BE2C (cell line): ENCODE results near the gene SNORC.

ENCODE experiments used
- DNase-seq: peaks from one replicate; pipeline ENCODE4 v3.0.0-alpha.2; 2020
- H3K27me3 ChIP-seq: fragments of 250-450 bp; sonication (Bioruptor Pico); 2 replicates; pipeline ENCODE4 v1.5.1; 2020; ENCODE audit warnings: mild to moderate bottlenecking
- H3K36me3 ChIP-seq: fragments of 250-450 bp; sonication (Bioruptor Pico); 2 replicates; pipeline ENCODE4 v1.5.1; 2020; ENCODE audit warnings: mild to moderate bottlenecking
- H3K4me1 ChIP-seq: fragments of 250-450 bp; sonication (Bioruptor Pico); 2 replicates; pipeline ENCODE4 v1.5.1; 2020
- H3K4me3 ChIP-seq: 2 replicates; pipeline ENCODE4 v1.5.1; 2011; ENCODE audit warnings: low read depth, low read length
- H3K9me3 ChIP-seq: fragments of 250-450 bp; sonication (Bioruptor Pico); 2 replicates; pipeline ENCODE4 v1.5.1; 2020
- TF ChIP-seq, protein P1 (sequence below): IDR thresholded peaks from 2 replicates; pipeline ENCODE4 v1.5.1; 2012; ENCODE audit warnings: mild to moderate bottlenecking, low read depth, low read length

Gene SNORC

DNA sequence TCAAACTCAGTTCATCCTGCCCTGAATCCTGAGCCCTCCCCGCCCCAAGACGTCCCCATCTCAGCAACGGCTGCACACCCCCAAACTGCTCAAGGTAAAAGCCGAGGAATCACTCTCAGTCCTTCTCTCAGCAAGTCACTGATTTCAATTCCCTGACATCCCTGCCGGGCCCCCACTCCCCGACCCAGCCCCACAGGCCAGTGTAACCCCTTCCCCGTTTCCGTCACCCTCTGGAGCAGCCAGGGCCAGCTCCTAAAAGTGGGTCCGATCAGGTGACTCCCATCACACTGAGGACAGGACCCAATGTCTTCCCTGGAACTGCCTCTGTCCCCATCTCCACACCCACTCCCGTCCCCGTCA lies 20.5 kb downstream of the SNORC start:
- no peaks in the 10 kb centered on the region for H3K4me1 ChIP-seq
- H3K9me3 ChIP-seq: no peaks in the 10 kb centered on the region
- TF ChIP-seq, protein P1, sequence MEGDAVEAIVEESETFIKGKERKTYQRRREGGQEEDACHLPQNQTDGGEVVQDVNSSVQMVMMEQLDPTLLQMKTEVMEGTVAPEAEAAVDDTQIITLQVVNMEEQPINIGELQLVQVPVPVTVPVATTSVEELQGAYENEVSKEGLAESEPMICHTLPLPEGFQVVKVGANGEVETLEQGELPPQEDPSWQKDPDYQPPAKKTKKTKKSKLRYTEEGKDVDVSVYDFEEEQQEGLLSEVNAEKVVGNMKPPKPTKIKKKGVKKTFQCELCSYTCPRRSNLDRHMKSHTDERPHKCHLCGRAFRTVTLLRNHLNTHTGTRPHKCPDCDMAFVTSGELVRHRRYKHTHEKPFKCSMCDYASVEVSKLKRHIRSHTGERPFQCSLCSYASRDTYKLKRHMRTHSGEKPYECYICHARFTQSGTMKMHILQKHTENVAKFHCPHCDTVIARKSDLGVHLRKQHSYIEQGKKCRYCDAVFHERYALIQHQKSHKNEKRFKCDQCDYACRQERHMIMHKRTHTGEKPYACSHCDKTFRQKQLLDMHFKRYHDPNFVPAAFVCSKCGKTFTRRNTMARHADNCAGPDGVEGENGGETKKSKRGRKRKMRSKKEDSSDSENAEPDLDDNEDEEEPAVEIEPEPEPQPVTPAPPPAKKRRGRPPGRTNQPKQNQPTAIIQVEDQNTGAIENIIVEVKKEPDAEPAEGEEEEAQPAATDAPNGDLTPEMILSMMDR: no peak
- no peaks in the 10 kb centered on the region for H3K36me3 ChIP-seq
- H3K27me3 ChIP-seq: no peaks in the 10 kb centered on the region
- no peak overlapping the region for H3K4me3 ChIP-seq
- no peak for DNase-seq

DNA sequence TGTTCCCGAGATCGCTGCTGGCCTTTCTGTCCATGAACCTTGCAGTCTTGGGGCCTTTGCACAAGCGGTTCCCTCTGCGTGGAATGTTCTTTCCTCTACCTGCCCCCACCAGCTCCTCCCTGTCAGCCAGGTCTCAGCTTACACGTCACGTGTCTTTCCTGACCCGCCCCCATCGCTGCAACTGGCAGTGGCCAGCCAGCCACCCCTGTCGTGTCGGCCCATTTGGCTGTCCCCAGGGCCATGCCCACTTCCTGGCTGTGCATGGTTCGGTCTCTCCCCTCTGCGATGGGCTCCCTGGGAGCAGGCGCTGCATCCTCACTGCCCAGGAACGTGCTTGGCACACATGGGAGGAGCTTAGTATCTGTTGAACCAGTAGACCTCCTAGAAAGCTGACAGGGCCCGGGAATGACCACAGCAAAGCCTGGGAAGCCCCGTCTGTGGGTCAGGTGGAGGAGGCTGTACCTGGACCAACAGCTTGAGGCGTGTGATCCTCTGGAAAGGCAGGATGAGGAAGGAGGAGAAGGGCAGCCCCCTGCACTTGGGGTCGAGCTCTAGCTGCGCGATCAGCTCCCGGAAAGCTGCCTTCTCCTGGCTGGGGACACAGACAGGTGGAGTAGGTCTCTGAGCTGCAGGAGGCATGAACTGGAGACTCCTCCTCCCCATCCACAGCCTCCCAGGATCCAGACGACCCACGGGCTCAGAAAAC lies 21.0 kb downstream of the SNORC start:
- TF ChIP-seq, protein P1: no peak
- Histone ChIP-seq H3K4me3 (0 out of 2 replicates have a peak overlapping the region, but pooled peaks have one; percentile 2), H3K4me1 (no peaks in the 10 kb centered on the region), H3K36me3 (no peaks in the 10 kb centered on the region), H3K27me3 (no peaks in the 10 kb centered on the region), H3K9me3 (no peaks in the 10 kb centered on the region)
- DNase-seq: peak; percentile 48

DNA sequence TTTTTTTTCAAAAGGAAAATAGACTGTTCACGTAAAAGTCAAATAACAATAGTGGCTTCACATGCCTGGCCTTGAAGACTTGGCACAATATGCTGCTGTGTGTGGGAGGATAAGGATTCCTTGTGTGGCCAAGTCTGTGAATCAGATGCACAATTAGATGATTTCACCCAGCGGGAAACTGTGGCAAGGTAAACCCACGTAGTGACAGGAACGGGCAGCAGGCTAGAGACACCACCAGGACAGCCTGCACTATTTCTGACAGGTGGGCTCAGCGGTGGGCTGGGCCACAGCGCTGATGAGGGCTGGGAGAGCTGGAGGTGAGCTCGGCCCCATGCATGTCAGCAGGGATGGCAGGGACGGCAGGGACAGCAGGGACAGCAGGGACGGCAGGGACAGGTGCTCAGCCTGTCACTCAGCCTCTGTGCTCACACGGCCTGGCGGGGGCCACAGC lies 21.6 kb downstream of the SNORC start:
- H3K4me3 ChIP-seq: no peak overlapping the region
- no peak for DNase-seq
- H3K27me3 ChIP-seq: no peaks in the 10 kb centered on the region
- H3K4me1 ChIP-seq: no peaks in the 10 kb centered on the region
- no peaks in the 10 kb centered on the region for H3K9me3 ChIP-seq
- TF ChIP-seq, protein P1: no peak
- no peaks in the 10 kb centered on the region for H3K36me3 ChIP-seq

DNA sequence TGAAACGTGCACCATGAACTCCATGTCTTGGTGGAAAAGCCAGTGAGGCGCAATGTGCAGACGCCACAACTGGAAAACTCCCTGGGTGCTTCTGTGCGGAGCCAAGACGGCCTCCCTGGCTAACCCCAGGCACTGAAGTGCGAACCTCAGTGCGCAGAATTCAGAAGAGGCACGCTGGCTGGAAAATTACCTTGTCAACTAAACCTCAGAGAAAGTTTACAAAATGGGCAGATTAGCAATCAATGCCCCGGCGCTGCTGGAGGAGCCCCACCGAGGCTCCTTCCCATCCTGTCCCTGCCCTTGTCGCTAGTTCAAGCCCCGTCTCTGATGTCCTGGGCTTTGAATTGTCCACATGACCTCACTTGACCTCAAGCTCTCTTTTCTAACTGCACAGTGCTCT lies 22.2 kb downstream of the SNORC start:
- Histone ChIP-seq H3K9me3 (no peaks in the 10 kb centered on the region), H3K36me3 (no peaks in the 10 kb centered on the region), H3K27me3 (no peaks in the 10 kb centered on the region), H3K4me3 (no peak overlapping the region), H3K4me1 (no peaks in the 10 kb centered on the region)
- no peak for DNase-seq
- TF ChIP-seq, protein P1: no peak

DNA sequence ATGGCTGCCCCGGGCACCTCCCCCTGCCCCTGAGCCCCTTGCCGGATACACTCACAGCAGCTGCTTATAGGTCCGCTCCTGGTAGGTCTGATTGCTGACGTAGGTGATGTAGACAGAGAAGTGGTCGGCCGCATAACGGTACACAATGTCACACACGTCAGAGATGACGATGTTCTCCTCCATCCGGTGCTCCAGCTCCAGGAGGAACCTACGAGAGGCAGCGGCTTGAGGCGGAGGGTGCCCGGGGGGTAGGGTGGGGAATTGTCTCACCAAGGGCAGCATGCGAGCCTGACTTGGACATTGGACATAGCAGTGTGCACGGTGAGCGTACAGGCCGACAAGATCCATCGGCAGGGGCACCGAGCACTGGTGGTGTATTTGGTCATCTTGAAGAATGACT lies 22.8 kb downstream of the SNORC start:
- Histone ChIP-seq H3K4me3 (no peak overlapping the region), H3K27me3 (no peaks in the 10 kb centered on the region), H3K9me3 (no peaks in the 10 kb centered on the region), H3K4me1 (no peaks in the 10 kb centered on the region), H3K36me3 (no peaks in the 10 kb centered on the region)
- TF ChIP-seq, protein P1: no peak
- no peak for DNase-seq

DNA sequence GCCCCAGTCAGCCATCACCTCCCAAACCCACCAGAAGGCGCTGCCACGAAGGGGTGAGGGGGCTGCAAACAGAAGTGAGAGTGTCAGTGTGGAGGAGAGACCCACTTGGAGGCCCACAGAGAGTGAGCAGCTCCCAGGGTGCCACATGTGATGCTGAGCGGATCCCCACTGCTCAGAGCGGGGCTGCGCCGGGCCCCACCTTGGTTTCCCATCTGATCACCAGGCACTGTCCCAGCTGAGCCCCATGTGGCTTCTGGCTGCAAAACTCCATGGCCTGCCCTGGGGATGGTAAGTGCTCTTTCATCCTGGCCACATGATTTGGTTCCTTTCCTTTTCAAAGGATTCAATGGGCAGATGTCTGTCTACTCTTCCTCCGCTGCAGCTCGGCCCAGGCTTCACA lies 23.8 kb downstream of the SNORC start:
- no peaks in the 10 kb centered on the region for H3K9me3 ChIP-seq
- no peaks in the 10 kb centered on the region for H3K36me3 ChIP-seq
- DNase-seq: no peak
- TF ChIP-seq, protein P1: no peak
- no peaks in the 10 kb centered on the region for H3K27me3 ChIP-seq
- H3K4me3 ChIP-seq: no peak overlapping the region
- H3K4me1 ChIP-seq: no peaks in the 10 kb centered on the region
